AG04449 (cell line): ENCODE data around the gene TMEM242.

Experiments
- CTCF ChIA-PET: fragments of 350-600 bp; formaldehyde crosslinking; extraction: SDS; loops from one replicate; lab custom pipeline; 2021; ENCODE audit warnings: antibody characterized with exemption; lab: Yijun Ruan, JAX
- POLR2A ChIA-PET: fragments of 400-600, 350-600 bp; formaldehyde crosslinking; extraction: SDS; loops from one replicate; lab custom pipeline; 2020; ENCODE audit warnings: antibody characterized with exemption, inconsistent platforms; lab: Yijun Ruan, JAX
- DNase-seq: peaks from one replicate; pipeline ENCODE4 v3.0.0-alpha.2; 2010; ENCODE audit warnings: low read depth, low spot score
- H3K4me3 ChIP-seq: 2 replicates; pipeline ENCODE4 v1.5.1; 2011; ENCODE audit warnings: low read depth, mild to moderate bottlenecking, control low read depth, low read length
- CTCF ChIP-seq: IDR thresholded peaks from one replicate; pipeline ENCODE4 v1.5.1; 2011; ENCODE audit warnings: mild to moderate bottlenecking, moderate library complexity, low read length, control low read depth, inconsistent platforms; ENCODE audit not compliant: insufficient read depth; ENCODE audit errors: missing control alignments

The TMEM242 gene

GRCh38 chr6:157329829-157330228, 6.5 kb upstream of the TMEM242 start:
- no peak for DNase-seq
- POLR2A ChIA-PET = no interaction called here
- CTCF ChIA-PET = no interaction called here
- no peak for TF ChIP-seq CTCF
- no peak overlapping the region for H3K4me3 ChIP-seq

- DNase-seq = no peak
- no peak for TF ChIP-seq CTCF
- no peak overlapping the region for H3K4me3 ChIP-seq
- CTCF ChIA-PET = interaction anchor here (7.0 kb wide), 1 partner anchor 339 kb away, joined by 45 read pairs; no protein-coding TSS in a partner anchor
- POLR2A ChIA-PET = interaction anchor here (0.7 kb wide), 1 partner anchor 52 kb away, joined by 3 read pairs; no protein-coding TSS in a partner anchor
Measured at GRCh38 chr6:157328108-157328692, 4.9 kb upstream of the TMEM242 start.

DNA sequence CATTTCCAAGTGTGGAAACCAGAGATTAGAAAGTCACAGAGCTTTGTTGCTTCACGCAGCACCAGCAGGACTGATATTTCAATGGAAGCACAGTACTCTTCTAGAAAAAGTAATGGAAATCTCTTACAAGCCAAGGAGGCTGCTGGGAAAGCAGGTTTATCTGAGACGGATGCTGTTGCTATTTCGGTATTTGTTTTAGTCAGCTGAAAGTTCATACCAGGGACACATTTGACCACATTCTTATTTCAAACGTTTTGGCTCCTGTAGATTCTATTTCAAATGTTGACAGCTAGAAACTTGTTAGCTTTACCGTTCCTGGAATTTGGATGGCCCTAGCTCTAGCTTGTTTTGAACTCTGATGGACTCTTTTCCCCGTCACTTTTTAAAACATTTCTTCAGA, 3.7 kb upstream of the TMEM242 start:
- DNase-seq = no peak
- ChIA-PET CTCF (interaction anchor here (7.0 kb wide), 1 partner anchor 340 kb away, joined by 45 read pairs; no protein-coding TSS in a partner anchor), POLR2A (no interaction called here)
- no peak overlapping the region for H3K4me3 ChIP-seq
- no peak for TF ChIP-seq CTCF

DNA sequence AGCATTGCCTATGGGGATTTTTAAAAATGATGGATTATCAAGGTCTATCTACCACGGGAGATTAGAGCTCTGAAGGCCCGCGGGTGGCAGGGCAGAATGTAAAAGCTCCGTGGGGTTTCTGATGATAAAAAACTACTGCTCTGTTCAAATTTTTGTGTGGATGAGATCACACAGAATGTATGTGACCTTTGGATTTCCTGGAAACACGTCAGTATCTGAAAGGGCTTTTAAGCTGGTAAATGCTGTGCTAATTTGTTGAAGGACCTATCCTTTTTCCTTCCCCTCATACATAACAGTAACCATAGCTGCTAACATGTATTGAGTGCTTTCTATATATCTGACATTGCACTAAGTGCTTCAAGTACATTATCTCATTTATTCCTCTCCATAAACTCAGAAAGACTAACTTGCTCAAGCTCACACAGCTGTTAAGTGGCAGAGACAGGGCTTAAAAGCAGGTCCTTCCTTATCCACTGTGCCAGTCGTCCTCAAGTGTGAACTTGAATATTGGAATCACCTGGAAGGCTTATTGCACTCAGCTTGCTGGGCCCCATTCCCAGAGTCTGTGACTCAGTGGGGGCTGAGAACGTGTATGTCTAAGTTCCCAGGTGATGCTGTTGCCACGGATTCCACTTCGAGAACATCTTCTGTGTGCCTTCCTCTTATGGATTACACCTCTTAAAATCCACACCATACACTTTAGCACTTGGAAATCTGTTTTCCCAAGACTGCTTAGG, 1.9 kb upstream of the TMEM242 start:
- no peak overlapping the region for H3K4me3 ChIP-seq
- POLR2A ChIA-PET = no interaction called here
- TF ChIP-seq CTCF = no peak
- no peak for DNase-seq
- CTCF ChIA-PET = interaction anchor here (0.9 to 7.0 kb wide), 7 partner anchors 9 to 432 kb away, joined by 3 to 45 read pairs (median 5); no protein-coding TSS in a partner anchor

- peak; percentile 34 for TF ChIP-seq CTCF
- H3K4me3 ChIP-seq = peak overlapping the region; percentile 83
- POLR2A ChIA-PET = interaction anchor here (0.9 to 2.1 kb wide), 6 partner anchors 9 to 345 kb away, joined by 3 to 10 read pairs (median 4); partner anchors contain the start of gene ZDHHC14
- DNase-seq = no peak
- CTCF ChIA-PET = interaction anchor here (0.8 to 7.0 kb wide), 11 partner anchors 9 to 433 kb away, joined by 3 to 45 read pairs (median 4); no protein-coding TSS in a partner anchor
Measured at GRCh38 chr6:157323966-157324300, 614 bp upstream of the TMEM242 start.

DNA sequence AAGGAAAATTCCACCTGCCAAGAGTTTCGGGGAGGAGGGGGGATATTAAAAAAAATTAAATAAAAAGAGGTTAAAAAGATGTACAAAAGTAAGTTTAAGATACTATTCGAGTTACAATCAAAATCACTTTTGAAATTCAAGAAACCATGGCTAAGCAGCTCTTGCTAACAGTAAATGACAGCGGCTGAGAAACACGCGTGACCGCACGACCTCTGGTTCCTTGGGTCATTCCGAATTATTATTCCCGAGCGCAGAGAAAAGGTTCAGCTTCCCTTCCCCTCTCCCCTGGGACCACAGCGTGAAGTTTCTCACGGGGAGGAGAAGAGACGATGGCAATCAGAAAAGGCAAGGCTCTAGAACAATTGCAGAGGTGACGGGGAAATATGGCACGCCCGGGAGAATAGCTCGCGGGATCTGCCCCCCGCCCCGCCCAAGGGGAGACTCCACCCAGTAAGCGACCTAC, 496 bp downstream of the TMEM242 start:
- no peak for DNase-seq
- ChIA-PET POLR2A (interaction anchor here (0.7 to 2.1 kb wide), 8 partner anchors 8 to 567 kb away, joined by 3 to 10 read pairs (median 4); no protein-coding TSS in a partner anchor), CTCF (interaction anchor here (0.6 to 7.0 kb wide), 7 partner anchors 8 to 1996 kb away, joined by 3 to 45 read pairs (median 4); no protein-coding TSS in a partner anchor)
- TF ChIP-seq CTCF = no peak
- peak overlapping the region; percentile 83 for H3K4me3 ChIP-seq
